Measurements from ENCODE around the gene TSPAN13. TPM values are rescaled to one million over a fixed set of nuclear protein-coding genes. Genes with fewer than 3 reads are reported as not detected.
A peak's percentile ranks its signal among the peaks of the same experiment; 100 is the strongest.

TSPAN13 gene
- total RNA-seq, 1 donor from 2014 or later: 65.1 TPM

DNA sequence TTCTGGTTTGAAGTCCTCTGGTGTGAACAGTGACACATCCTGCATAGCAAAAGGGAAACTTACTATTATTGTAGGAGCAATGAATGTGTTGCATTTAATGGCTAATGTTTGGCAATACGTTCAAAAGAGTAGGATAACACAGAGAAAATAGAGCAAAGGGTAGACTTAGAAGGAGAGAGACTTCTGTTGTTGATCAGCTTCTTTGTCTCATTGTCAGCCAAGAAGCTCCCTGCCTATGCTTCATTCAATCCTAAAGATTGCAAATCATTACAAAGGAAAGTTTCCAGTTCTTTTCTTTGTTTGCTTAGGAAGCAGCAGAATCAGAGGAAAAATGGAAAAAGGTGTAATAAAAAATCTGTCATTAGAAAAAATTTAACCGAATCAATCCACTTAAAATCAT lies 7.9 kb upstream of the TSPAN13 start:
- H3K27ac Mint-ChIP-seq: no peak overlapping the region
- H3K4me1 Mint-ChIP-seq (ENCODE audit: unreplicated experiment): peaks cover 5% of the 10 kb centered on the region
- no peak for DNase-seq (ENCODE audit: extremely low spot score, unreplicated experiment)
- no peak overlapping the region for H3K4me3 Mint-ChIP-seq
- no peaks in the 10 kb centered on the region for H3K9me3 Mint-ChIP-seq
- TF ChIP-seq CTCF (conservative IDR thresholded peaks at IDR 0.05): no peak
- no peaks in the 10 kb centered on the region for H3K27me3 Mint-ChIP-seq
- no peaks in the 10 kb centered on the region for H3K36me3 Mint-ChIP-seq

DNA sequence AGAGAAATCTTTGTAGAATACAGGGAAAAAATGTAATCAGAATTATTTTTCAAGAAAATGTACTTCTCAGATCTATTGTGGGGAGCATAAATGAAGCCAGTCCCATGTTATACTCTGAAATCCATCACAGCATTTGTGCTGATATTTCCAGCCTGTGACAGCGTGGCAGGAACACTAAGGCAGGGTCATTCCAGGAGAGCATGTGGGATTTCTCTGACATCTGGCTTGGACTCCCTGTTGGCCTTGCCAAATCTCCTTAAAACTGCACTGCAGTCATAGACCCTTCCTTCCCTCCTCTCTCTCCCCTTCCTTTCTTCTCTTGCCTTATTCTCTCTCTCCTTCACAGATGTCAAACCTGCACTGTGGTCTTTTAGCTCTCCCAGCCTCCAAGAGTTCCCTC lies 6.5 kb upstream of the TSPAN13 start:
- no peak overlapping the region for H3K27ac Mint-ChIP-seq
- no peaks in the 10 kb centered on the region for H3K9me3 Mint-ChIP-seq
- no peak for DNase-seq (ENCODE audit: extremely low spot score, unreplicated experiment)
- no peak for TF ChIP-seq CTCF (conservative IDR thresholded peaks at IDR 0.05)
- H3K4me3 Mint-ChIP-seq: no peak overlapping the region
- no peaks in the 10 kb centered on the region for H3K36me3 Mint-ChIP-seq
- H3K27me3 Mint-ChIP-seq: no peaks in the 10 kb centered on the region
- peaks cover 5% of the 10 kb centered on the region for H3K4me1 Mint-ChIP-seq (ENCODE audit: unreplicated experiment)

GRCh38 chr7:16753932-16754855 lies 639 bp downstream of the TSPAN13 start:
- Mint-ChIP-seq H3K27me3 (peaks cover 13% of the 10 kb centered on the region), H3K9me3 (no peaks in the 10 kb centered on the region), H3K36me3 (no peaks in the 10 kb centered on the region), H3K4me3 (peak overlapping the region; percentile 95), H3K27ac (peak overlapping the region; percentile 91), H3K4me1 (ENCODE audit: unreplicated experiment) (no peaks in the 10 kb centered on the region)
- peak; percentile 72 for DNase-seq (ENCODE audit: extremely low spot score, unreplicated experiment)
- TF ChIP-seq CTCF (conservative IDR thresholded peaks at IDR 0.05): no peak

DNA sequence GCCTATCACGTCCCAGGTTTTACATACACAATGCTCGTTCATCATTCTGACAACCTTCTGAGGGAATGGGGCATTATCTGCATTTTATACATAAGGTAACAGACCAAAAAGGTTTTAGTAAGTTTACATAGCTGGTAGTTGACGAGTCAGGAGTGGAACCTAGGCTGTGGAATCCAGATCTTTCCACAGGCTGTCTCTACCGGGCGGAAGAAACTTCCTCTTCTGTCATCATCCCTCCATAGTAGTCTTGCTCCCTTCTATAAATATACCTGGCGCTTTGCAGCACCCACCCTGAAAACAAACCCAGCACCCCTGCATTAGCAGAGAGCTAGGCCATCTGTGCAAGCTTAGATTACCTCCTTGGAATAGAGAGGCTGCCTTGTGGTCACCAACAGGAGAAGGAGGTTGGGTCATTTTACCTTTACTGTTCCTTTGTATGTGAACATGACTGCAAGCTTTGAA lies 1.3 kb downstream of the TSPAN13 start:
- Mint-ChIP-seq H3K4me3 (peak overlapping the region; percentile 95), H3K4me1 (ENCODE audit: unreplicated experiment) (no peaks in the 10 kb centered on the region), H3K9me3 (no peaks in the 10 kb centered on the region), H3K27ac (peak overlapping the region; percentile 91), H3K36me3 (no peaks in the 10 kb centered on the region), H3K27me3 (peaks cover 13% of the 10 kb centered on the region)
- no peak for DNase-seq (ENCODE audit: extremely low spot score, unreplicated experiment)
- no peak for TF ChIP-seq CTCF (conservative IDR thresholded peaks at IDR 0.05)

GRCh38 chr7:16755397-16755796 lies 1.8 kb downstream of the TSPAN13 start:
- H3K27ac Mint-ChIP-seq: peak overlapping the region; percentile 91
- peak overlapping the region; percentile 95 for H3K4me3 Mint-ChIP-seq
- peaks cover 2% of the 10 kb centered on the region for H3K36me3 Mint-ChIP-seq
- DNase-seq (ENCODE audit: extremely low spot score, unreplicated experiment): no peak
- H3K27me3 Mint-ChIP-seq: peaks cover 13% of the 10 kb centered on the region
- no peak for TF ChIP-seq CTCF (conservative IDR thresholded peaks at IDR 0.05)
- H3K4me1 Mint-ChIP-seq (ENCODE audit: unreplicated experiment): no peaks in the 10 kb centered on the region
- no peaks in the 10 kb centered on the region for H3K9me3 Mint-ChIP-seq

All from type B pancreatic cell (in vitro differentiated cells).